Activated CD8-positive, alpha-beta memory T cell treated with anti-CD3 and anti-CD28 coated beads, Interleukin-2, amount 50 U/mL, for 4 hours (primary cell): ENCODE measurements around the gene RHOG.
"Not testable (repeated sequence)": the region's sequence is repeated elsewhere in the genome, so short reads cannot be mapped to it uniquely, and the experiment has no call there.

ENCODE experiments used
- DNase-seq: peaks from one replicate; pipeline ENCODE4 v3.0.0-alpha.2; 2020

Gene RHOG

GRCh38 chr11:3807909-3808860 is 32.6 kb downstream of the RHOG start, which contains the start of gene PGAP2:
Gene PGAP2, plus strand, starts transcription at chr11:3808560. Its CDS starts 2,700 bp downstream, at chr11:3811260.
- DNase-seq, result peak; percentile 60

- DNase-seq, result no peak
Observed at GRCh38 chr11:3803726-3804495, 36.8 kb downstream of the RHOG start.

GRCh38 chr11:3802011-3802790 is 38.6 kb downstream of the RHOG start:
- DNase-seq, result no peak

- no peak for DNase-seq
Observed at GRCh38 chr11:3799873-3800272, 40.9 kb downstream of the RHOG start.

GRCh38 chr11:3799143-3799542 is 41.6 kb downstream of the RHOG start:
- DNase-seq, result no peak

- peak; percentile 100 for DNase-seq
Observed at GRCh38 chr11:3797329-3798090, 43.2 kb downstream of the RHOG start, which contains the start of gene NUP98. Gene NUP98, minus strand, starts transcription at chr11:3797554. Its CDS starts 15,437 bp downstream, at chr11:3782117.

- DNase-seq, result no peak
Observed at GRCh38 chr11:3796801-3797328, 43.9 kb downstream of the RHOG start.

- no peak for DNase-seq
Observed at GRCh38 chr11:3796346-3796745, 44.4 kb downstream of the RHOG start.

GRCh38 chr11:3796002-3796311 is 44.8 kb downstream of the RHOG start:
- no peak for DNase-seq

- DNase-seq, result no peak
Observed at GRCh38 chr11:3795131-3796001, 45.4 kb downstream of the RHOG start.

- DNase-seq, result not testable (repeated sequence)
Observed at GRCh38 chr11:3794387-3794786, 46.4 kb downstream of the RHOG start.

GRCh38 chr11:3786781-3787428 is 53.9 kb downstream of the RHOG start:
- DNase-seq, result no peak

GRCh38 chr11:3783611-3784010 is 57.1 kb downstream of the RHOG start:
- no peak for DNase-seq

GRCh38 chr11:3782963-3783362 is 57.8 kb downstream of the RHOG start:
- DNase-seq, result no peak

GRCh38 chr11:3781423-3781822 is 59.3 kb downstream of the RHOG start:
- no peak for DNase-seq
